ENCODE measurements around the gene R3HDML. TPM values are rescaled to one million over a fixed set of nuclear protein-coding genes. Genes with fewer than 3 reads are reported as not detected.

R3HDML gene
- total and polyA plus RNA-seq, 2 of the 13 experiments (the other 11 are each of a cell fraction or from before 2014, with no cell fraction given), result not detected

GRCh38 chr20:44392776-44393607, 56.1 kb downstream of the R3HDML start (continued):
- no peak for TF ChIP-seq PBX3 (CRISPR knock-in tag; IDR thresholded peaks at IDR 0.05; ENCODE audit: borderline replicate concordance)
- TF ChIP-seq, protein P1, sequence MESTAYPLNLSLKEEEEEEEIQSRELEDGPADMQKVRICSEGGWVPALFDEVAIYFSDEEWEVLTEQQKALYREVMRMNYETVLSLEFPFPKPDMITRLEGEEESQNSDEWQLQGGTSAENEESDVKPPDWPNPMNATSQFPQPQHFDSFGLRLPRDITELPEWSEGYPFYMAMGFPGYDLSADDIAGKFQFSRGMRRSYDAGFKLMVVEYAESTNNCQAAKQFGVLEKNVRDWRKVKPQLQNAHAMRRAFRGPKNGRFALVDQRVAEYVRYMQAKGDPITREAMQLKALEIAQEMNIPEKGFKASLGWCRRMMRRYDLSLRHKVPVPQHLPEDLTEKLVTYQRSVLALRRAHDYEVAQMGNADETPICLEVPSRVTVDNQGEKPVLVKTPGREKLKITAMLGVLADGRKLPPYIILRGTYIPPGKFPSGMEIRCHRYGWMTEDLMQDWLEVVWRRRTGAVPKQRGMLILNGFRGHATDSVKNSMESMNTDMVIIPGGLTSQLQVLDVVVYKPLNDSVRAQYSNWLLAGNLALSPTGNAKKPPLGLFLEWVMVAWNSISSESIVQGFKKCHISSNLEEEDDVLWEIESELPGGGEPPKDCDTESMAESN (CRISPR knock-in tag; conservative IDR thresholded peaks at IDR 0.05), result peak; percentile 68; the same call in 1 of the 2 replicates
- peak; percentile 81 for TF ChIP-seq TGIF2 (CRISPR knock-in tag; IDR thresholded peaks at IDR 0.05)
- no peak for TF ChIP-seq ZNF10 (CRISPR knock-in tag; IDR thresholded peaks at IDR 0.05; ENCODE audit: borderline replicate concordance, low read depth)
- no peak for TF ChIP-seq ZNF512B (CRISPR knock-in tag; IDR thresholded peaks at IDR 0.05; ENCODE audit: borderline replicate concordance)
- TF ChIP-seq JUN (CRISPR knock-in tag; IDR thresholded peaks at IDR 0.05), result no peak
- TF ChIP-seq ZNF572 (CRISPR knock-in tag; IDR thresholded peaks at IDR 0.05), result peak; percentile 97
- no peak for TF ChIP-seq ZNF207 (IDR thresholded peaks at IDR 0.05; ENCODE audit: borderline replicate concordance)
- no peak for TF ChIP-seq ZNF138 (CRISPR knock-in tag; IDR thresholded peaks at IDR 0.05; ENCODE audit: low read depth)
- no peak for TF ChIP-seq ZNF24 (IDR thresholded peaks at IDR 0.05)
- TF ChIP-seq SRF (IDR thresholded peaks at IDR 0.05; ENCODE audit: low read depth, low read length), result no peak
- TF ChIP-seq ZNF260 (CRISPR knock-in tag; IDR thresholded peaks at IDR 0.05; ENCODE audit: borderline replicate concordance, low read depth), result no peak
- TF ChIP-seq NCOA2 (CRISPR knock-in tag; IDR thresholded peaks at IDR 0.05), result peak; percentile 52; the same call in 1 of the 2 replicates
- TF ChIP-seq ZFP36L1 (CRISPR knock-in tag; IDR thresholded peaks at IDR 0.05), result no peak
- no peak for TF ChIP-seq TEAD3 (CRISPR knock-in tag; optimal IDR thresholded peaks at IDR 0.05; ENCODE audit: borderline replicate concordance)
- TF ChIP-seq SMARCC2 (IDR thresholded peaks at IDR 0.05), result no peak
- TF ChIP-seq HOMEZ (CRISPR knock-in tag; IDR thresholded peaks at IDR 0.05; ENCODE audit: low read depth), result 0 out of 2 replicates have a peak, but pooled peaks have one; percentile 18
- TF ChIP-seq, protein P2, sequence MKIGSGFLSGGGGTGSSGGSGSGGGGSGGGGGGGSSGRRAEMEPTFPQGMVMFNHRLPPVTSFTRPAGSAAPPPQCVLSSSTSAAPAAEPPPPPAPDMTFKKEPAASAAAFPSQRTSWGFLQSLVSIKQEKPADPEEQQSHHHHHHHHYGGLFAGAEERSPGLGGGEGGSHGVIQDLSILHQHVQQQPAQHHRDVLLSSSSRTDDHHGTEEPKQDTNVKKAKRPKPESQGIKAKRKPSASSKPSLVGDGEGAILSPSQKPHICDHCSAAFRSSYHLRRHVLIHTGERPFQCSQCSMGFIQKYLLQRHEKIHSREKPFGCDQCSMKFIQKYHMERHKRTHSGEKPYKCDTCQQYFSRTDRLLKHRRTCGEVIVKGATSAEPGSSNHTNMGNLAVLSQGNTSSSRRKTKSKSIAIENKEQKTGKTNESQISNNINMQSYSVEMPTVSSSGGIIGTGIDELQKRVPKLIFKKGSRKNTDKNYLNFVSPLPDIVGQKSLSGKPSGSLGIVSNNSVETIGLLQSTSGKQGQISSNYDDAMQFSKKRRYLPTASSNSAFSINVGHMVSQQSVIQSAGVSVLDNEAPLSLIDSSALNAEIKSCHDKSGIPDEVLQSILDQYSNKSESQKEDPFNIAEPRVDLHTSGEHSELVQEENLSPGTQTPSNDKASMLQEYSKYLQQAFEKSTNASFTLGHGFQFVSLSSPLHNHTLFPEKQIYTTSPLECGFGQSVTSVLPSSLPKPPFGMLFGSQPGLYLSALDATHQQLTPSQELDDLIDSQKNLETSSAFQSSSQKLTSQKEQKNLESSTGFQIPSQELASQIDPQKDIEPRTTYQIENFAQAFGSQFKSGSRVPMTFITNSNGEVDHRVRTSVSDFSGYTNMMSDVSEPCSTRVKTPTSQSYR (CRISPR knock-in tag; IDR thresholded peaks at IDR 0.05; ENCODE audit: borderline replicate concordance), result no peak
- peak; percentile 95; the same call in 1 of the 2 replicates for TF ChIP-seq ZNF557 (CRISPR knock-in tag; IDR thresholded peaks at IDR 0.05)

Data from HepG2 (cell line).